ENCODE data around the gene ADAMTSL3.
"Not testable (repeated sequence)": the region's sequence is repeated elsewhere in the genome, so short reads cannot be mapped to it uniquely, and the experiment has no call there.

Gene ADAMTSL3

DNA sequence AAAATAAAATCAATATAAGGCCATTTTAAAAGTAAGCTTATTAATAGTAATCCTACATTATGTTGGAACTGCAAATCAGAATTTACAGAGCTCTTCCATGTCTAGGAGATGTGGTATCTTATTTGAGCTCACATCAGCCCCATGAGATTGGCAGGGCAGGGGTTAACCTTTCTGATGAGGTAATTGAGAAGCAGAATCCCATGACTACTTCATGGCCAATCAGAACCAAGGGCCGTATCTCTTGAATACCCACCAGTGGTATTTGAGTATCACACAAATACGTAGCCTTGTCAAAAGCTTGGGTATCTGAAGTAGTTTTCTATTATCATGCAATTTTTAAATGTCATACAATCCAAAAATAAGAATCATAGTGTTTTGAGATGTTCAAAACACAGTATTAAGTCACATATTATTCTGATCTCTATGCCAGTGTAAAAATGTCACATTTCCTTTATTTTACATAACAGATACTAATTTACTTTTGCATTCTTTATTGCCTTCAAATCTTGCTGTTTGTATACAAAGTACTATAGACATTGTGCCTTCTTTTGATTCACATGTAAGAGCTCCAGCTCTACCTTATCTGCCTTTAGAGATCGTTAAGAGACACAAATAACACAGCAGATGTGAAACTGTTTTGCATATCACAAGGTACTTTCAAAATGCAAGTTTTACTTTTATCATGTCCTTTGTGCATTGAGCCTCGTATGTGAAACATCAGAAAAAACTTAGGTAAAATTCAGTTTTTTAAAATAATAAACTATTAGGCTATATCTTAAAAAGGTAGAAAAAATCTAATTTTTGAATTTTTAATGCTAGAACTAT lies 329.9 kb downstream of the ADAMTSL3 start:
- no peak for DNase-seq

DNA sequence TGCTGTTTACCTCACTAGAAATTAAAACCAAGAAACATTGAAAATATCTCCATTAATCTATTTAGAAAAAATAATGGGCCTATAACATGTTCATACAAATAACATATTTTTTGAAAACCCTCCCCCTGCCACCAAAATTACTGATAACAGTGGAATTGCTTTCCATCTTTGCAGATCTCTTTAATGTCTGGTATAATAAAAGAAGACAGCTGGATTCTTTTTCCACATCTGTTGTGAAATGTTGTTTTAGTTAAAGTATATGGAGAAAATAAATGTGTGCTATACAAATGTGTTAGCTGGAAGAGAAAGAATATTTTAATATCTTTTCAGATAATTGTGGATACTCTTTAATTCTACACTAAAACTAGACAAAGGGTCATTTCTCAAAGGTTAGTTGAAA lies 330.7 kb downstream of the ADAMTSL3 start:
- no peak for DNase-seq

DNA sequence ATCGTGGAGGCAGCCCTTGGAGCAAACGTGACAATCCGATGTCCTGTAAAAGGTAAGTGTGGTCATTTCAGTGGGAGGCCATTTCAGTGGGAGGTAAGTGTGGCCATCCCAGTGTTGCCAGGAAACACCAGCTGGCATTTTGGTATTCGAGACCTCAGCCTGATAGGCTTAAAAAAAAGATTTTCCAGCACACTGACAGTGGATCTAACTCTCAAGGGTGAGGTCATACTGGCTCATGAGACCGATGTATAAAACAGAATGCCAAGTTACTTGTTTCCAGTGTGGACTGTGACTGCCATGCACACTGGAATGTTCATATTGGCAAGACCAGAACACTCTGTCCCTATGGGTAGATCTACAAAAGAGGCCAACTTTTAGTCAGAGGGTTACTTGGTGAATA lies 337.2 kb downstream of the ADAMTSL3 start:
- DNase-seq = no peak

- no peak for DNase-seq
Measured at GRCh38 chr15:83992324-83993031, 338.6 kb downstream of the ADAMTSL3 start.

DNA sequence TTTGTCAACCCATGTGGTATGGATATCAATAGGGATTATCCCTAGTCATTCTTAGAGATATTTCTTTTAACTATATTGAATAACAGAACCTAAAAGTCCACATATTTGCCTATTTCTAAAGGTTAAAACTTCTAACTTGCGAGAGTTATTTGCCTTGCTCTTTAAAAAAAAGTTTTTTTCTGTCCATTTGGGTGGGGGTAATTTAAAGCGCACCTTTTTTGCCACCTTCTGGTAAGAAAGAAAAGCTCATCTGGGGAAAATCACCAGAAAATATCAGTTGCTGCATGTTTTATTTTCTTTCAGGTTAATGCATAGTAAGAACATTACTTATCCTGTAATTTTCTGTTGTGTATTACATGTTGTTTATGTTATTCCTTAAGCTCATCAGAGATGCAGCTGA lies 339.7 kb downstream of the ADAMTSL3 start:
- no peak for DNase-seq

DNA sequence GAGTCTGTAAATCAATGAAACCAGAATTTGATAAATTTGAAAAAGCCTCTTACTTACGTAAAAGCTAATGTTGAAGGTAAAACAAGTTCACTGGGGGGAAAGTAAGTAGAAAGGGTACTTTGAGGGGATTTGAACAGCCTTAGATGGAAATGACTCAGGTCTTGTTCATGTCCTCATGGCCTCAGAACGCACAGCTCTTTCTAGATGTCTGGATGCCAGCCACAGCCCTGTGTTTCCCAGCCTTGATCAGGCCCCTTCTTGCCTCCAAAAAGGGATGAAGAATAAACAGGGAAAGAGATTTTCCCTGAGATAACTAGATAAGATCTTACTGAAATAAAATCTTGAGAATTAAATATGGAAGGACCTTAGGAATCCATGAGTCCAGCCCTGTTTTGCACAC lies 344.6 kb downstream of the ADAMTSL3 start:
- no peak for DNase-seq

- no peak for DNase-seq
Measured at GRCh38 chr15:83999396-84000135, 345.6 kb downstream of the ADAMTSL3 start.

DNA sequence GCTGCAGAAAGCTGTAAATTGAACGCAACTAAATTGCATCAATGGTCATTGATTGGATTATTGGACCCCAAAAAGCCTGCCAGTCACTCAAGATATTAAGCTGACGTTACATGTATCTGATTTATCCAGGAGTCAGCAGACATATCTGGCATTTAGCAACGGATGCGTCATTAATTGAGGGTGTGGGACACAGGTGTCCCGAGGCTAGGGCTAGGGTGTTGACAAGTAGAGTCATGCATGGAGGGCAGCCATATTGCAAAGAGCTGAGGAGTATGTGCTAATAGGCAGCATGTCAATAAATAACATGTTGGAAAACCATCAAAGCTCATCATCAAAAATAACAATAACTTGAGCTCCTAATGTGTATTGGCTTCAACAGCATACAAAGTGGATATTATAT lies 347.1 kb downstream of the ADAMTSL3 start:
- no peak for DNase-seq

DNA sequence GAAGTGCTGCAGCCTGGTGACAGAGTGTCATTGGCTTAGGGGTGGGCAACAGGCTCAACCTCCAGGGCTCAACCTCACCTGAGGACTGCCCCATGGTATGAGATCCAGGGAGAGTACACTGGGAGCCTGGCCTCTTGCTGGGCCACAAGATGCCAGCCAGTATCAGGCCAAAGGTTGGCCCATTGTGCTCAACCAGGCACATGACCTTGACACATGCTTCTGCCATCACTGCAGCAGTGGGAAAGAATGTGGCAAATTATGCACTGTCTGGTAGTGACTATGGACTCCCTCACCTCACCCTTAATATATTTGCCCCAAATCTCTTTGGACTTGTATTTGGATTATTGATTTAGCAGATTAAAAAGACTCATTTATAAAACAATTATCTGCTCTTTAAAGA lies 347.7 kb downstream of the ADAMTSL3 start:
- DNase-seq = peak in 1 of 4 experiments; percentile 7

GRCh38 chr15:84003791-84004503 lies 350.0 kb downstream of the ADAMTSL3 start:
- no peak for DNase-seq

DNA sequence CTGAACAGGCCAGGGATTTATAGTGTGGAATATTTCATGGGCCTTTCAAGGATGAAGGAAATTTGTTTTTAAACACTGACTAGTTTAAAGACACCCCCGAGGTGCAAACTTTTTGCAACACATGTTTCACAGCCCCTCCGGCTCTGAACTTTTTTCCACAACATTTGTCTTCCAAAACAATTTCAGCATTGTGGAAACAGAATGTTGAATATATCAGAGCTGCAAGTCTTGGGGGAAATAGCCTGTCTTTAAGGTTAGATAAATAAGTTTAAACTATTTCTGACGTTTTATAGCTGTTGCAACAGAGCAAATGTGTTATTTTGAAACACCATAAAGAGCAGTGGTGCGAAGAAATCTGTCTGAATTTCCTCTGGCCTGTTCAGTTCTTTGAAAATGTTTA lies 352.5 kb downstream of the ADAMTSL3 start:
- no peak for DNase-seq

DNA sequence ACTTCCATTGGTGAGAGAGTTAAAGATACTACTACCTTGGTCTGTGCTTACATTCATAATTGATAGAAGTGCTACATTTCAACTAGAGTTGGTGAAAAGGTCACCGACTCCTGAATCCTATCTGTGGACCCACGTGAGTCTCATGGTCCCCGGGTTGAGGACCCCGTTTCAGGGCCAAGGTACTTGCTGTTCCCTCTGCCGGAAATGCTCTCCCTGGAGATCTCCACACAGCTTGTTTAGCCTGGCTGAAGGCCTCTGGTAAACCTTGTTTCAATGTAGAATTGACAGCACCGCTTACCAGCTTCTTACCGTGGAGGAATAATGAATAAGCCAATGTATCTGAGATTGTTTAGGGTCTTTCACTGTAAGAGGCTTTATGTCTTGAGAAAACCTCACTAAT lies 355.7 kb downstream of the ADAMTSL3 start:
- DNase-seq = no peak

DNA sequence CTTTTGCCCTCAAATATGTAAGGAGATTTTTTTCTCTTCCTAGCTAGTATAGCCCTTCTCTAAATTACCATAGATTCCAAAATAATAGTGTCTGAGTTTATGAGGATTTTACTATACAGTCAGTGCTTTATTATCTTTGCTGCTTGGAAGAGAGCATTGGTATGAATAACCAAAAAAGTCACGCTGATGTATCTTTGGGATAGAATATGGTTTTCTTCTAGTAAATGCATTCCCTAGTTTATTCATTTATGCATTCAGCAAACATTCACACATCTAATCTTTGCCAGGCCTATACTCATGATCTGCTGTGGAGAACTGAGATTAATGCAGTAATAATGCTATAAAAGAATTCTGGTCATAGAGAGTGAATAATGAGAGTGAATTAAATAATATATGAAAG lies 356.3 kb downstream of the ADAMTSL3 start:
- DNase-seq = no peak

DNA sequence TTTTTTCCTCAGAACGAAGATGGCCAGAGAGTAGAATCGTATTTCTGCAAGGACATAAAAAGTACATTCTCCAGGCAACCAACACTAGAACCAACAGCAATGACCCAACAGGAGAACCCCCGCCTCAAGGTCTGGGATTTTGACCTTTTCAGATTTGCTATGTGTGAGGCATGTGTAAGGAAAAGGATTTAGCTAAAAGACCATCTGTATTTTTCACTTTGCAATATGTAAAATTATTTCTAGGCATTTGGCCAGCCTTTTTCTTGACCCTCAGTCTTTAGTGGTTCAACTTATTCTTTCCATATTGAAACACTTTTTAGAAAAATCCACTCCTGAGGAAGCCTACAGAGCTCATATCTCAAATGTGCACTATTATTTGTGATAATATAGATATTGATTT lies 362.4 kb downstream of the ADAMTSL3 start:
- no peak for DNase-seq

DNA sequence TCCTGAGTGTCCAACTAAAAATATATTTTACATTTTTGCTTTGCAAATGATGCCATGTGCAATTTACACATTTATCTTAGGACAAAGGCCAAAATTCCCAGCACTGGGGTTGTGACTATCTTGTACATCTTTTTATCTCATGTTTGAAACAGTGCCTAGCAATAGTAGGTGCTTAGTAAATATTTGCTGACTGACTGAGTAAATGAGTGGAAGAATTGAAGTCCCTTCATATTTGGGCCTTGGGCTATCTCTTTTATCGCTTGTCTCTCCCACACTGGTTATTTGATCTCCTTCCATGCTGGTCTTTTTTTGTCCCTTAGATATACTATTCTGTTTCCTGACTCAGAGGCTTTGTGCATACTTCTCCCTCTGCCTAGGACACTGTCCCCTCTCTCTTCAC lies 368.6 kb downstream of the ADAMTSL3 start:
- no peak for DNase-seq

DNA sequence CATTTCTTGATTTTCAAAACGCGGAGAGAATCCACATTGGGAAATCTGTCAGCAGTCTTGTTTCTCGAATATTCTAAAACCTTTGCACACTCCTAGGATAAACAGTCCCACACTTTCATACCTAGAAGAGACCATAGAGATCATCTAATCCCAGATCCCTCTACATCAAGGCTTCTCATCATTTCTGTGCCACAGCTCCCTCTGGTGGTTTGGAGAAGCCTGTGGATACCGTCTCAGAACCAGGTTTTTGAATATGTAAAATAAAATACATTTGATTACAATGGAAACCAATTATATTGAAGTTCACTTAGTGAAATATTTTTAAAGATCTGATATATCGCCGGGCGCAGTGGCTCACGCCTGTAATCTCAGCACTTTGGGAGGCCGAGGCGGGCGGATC lies 369.7 kb downstream of the ADAMTSL3 start:
- DNase-seq = peak in 3 of 4 experiments; percentile 25 to 42 (median 26)

DNA sequence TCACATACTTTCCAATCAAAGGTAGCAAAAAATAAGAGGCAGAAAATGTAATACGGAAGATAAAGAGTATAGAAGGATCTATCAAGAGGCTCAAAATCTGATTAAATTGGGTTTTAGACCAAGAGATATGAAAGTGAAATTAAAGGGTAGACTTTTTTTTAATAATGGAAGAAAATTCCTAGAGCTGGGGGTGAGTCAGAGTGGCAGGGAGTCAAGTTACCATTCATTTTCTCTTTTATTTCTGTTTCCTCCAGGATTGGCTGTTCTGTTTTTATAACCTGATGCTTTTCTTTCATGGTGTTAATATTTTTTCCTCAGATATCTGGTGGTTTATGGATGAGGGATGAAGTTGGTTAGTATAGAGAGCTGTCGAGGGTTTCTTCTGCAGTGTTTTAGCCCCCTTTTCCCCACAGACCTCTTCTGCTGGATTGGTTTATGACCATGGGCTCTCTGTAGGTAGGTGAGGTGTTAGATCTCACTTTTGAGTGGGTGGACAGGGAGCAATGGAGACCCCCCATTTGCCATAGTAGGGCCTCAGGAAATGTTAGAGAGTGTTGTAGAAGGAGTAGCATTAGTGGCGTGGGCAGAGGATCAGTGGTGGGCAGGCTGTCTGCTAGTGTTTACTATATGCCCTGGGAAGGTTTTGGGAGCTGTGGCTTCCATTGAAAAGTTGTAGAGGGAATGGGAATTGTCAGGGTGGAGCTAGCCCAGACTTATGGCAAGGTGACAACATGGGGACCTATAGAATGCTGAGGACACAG lies 380.1 kb downstream of the ADAMTSL3 start:
- no peak for DNase-seq

GRCh38 chr15:84034578-84035398 lies 380.9 kb downstream of the ADAMTSL3 start:
- DNase-seq = peak in 1 of 4 experiments; percentile 18

DNA sequence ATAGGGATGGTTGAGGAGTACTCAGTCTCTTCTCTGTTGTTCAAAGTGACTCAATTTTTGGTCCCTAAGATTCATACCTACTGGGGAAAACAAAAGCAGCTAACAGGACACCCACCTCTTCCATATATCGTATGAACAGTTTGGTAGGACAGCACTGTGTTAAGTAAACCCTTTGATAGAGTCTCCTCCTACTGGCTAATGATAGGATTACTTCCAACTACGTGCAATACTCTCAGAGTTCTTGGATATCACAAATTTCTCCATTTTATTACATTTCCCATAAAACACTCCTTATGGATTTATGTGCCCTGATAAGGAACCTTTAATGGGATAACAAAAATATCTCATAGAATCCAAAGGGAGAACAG lies 381.5 kb downstream of the ADAMTSL3 start:
- DNase-seq = peak in 2 of 4 experiments; percentile 4 to 23

DNA sequence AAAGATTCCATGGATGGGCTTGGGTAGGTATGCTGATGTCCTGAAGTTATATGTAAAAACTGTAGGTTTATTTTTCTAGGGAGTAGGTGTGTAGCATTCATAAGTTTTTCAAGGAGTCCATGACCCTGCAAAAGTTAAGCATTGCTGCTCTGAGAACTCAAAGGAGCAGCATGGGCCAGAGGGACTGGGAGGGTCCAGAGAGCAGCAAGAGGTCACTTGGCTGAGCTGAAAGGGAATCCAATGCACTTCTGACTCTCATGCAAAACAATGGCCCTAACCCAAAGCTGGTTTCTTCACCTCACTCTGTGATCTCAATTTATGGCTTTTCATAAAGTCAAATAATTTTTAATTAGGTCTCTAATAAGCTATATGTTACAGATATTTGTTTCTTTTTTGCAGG lies 383.4 kb downstream of the ADAMTSL3 start:
- DNase-seq = no peak

GRCh38 chr15:84042434-84043056 lies 388.6 kb downstream of the ADAMTSL3 start:
- DNase-seq = not testable (repeated sequence)

Data from suppressor macrophage (primary cell).